ENCODE results near the gene PMM1. TPM values are rescaled to one million over a fixed set of nuclear protein-coding genes. Genes with fewer than 3 reads are reported as not detected.
"Not testable (repeated sequence)": the region's sequence is repeated elsewhere in the genome, so short reads cannot be mapped to it uniquely, and the experiment has no call there.

PMM1 gene
- total and polyA plus RNA-seq, 2 donors (not counting 3 experiments of a cell fraction or from before 2014, with no cell fraction given): 14.6 to 31.7 TPM

DNA sequence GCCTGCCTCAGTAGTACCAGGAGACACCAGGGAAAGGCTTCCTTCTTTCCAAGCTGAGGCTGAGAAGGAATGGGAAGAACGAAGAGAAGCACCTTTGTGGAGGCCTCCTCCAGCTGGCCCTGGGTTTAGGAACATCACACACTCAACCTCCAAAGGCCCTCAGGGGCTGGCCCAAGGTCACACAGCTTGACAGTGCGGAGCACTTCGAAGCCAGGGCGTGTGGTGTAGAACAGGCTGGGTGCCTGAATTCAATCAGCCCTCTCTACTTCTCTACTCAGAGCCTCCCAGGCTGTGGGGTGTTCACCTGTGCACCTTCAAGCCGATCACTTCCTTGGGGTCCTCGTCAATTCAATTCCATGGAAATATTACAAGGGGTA is 29.6 kb downstream of the PMM1 start:
- no peak overlapping the region for H2AFZ ChIP-seq (ENCODE audit: low read depth, low read length)

DNA sequence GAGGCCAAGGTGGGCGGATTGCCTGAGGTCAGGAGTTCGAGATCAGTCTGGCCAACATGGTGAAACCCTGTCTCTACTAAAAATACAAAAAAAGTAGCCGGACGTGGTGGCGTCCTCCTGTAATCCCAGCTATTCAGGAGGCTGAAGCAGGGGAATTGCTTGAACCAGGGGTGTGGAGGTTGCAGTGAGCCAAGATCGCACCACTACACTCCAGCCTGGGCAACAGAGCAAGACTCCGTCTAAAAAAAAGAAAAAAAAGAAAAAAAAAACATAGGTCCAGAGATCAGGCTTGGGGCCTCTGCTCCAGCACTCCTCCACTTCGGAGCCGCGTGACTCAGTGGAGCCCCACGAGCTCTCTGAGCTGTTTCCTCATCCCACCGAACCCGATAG is 31.4 kb downstream of the PMM1 start:
- CTCF ChIA-PET: interaction anchor here (1.4 to 3.7 kb wide), 3 partner anchors 14 to 32 kb away, joined by 6 to 18 read pairs (median 7); partner anchors contain the start of genes PMM1 and POLR3H
- POLR2A ChIA-PET; DNase-seq (ENCODE audit: low read depth, low spot score); H3K9ac ChIP-seq (replicated peaks; ENCODE audit: extremely low read depth, insufficient read depth, low read length); H3K4me2 ChIP-seq (ENCODE audit: insufficient read depth, low read length); intact Hi-C loops (cut with micrococcal nuclease); BruUV-seq (replicated peaks); FAIRE-seq; H3K4me1 ChIP-seq (ENCODE audit: control insufficient read depth, extremely low read depth, insufficient read depth, low read length); H3K79me2 ChIP-seq (ENCODE audit: control insufficient read depth, insufficient read depth, low read length); H3K27ac ChIP-seq (ENCODE audit: insufficient read depth, low read depth, low read length); H3K9me3 ChIP-seq (replicated peaks; ENCODE audit: control insufficient read depth, insufficient read depth, low read length); H3K27me3 ChIP-seq (ENCODE audit: control insufficient read depth in 2 of 2, insufficient read depth in 2 of 2, low read length in 2 of 2); H3K36me3 ChIP-seq (ENCODE audit: control insufficient read depth in 2 of 2, extremely low read depth in 1 of 2, insufficient read depth in 2 of 2, low read length in 2 of 2); H3K9me1 ChIP-seq (replicated peaks; ENCODE audit: control insufficient read depth, extremely low read depth, insufficient read depth, low read length); H4K20me1 ChIP-seq (replicated peaks; ENCODE audit: control insufficient read depth, extremely low read depth, insufficient read depth, low read length); dilution Hi-C loops (cut with MboI; ENCODE audit: extremely low pct_ligation_motif_present, low sequenced_read_pairs); H2AFZ ChIP-seq (ENCODE audit: low read depth, low read length); H3K4me3 ChIP-seq (replicated peaks in 1 of 3; ENCODE audit: insufficient read depth in 1 of 3, low read depth in 1 of 3, low read length in 3 of 3): not testable (repeated sequence)

More for the DNA sequence above, 29.6 kb downstream of the PMM1 start:
- Histone ChIP-seq H4K20me1 (replicated peaks; ENCODE audit: control insufficient read depth, extremely low read depth, insufficient read depth, low read length) (no peaks in the 10 kb centered on the region), H3K4me1 (ENCODE audit: control insufficient read depth, extremely low read depth, insufficient read depth, low read length) (peaks cover 6% of the 10 kb centered on the region), H3K27ac (ENCODE audit: insufficient read depth, low read depth, low read length) (no peak overlapping the region), H3K4me2 (ENCODE audit: insufficient read depth, low read length) (no peak overlapping the region), H3K4me3 (replicated peaks in 1 of 3; ENCODE audit: insufficient read depth in 1 of 3, low read depth in 1 of 3, low read length in 3 of 3) (no peak overlapping the region), H3K36me3 (ENCODE audit: control insufficient read depth in 2 of 2, extremely low read depth in 1 of 2, insufficient read depth in 2 of 2, low read length in 2 of 2) (no peaks in the 10 kb centered on the region), H3K27me3 (ENCODE audit: control insufficient read depth in 2 of 2, insufficient read depth in 2 of 2, low read length in 2 of 2) (peaks cover 0 to 8% of the 10 kb centered on the region in 2 experiments), H3K9ac (replicated peaks; ENCODE audit: extremely low read depth, insufficient read depth, low read length) (no peak overlapping the region), H3K79me2 (ENCODE audit: control insufficient read depth, insufficient read depth, low read length) (no peaks in the 10 kb centered on the region), H3K9me3 (replicated peaks; ENCODE audit: control insufficient read depth, insufficient read depth, low read length) (no peaks in the 10 kb centered on the region), H3K9me1 (replicated peaks; ENCODE audit: control insufficient read depth, extremely low read depth, insufficient read depth, low read length) (no peaks in the 10 kb centered on the region)
- intact Hi-C loops (cut with micrococcal nuclease): no loop called here
- TF ChIP-seq, protein P1, sequence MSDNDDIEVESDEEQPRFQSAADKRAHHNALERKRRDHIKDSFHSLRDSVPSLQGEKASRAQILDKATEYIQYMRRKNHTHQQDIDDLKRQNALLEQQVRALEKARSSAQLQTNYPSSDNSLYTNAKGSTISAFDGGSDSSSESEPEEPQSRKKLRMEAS (IDR thresholded peaks at IDR 0.05; ENCODE audit: insufficient read depth, insufficient read length): no peak
- TF ChIP-seq POLR2AphosphoS5 (IDR thresholded peaks at IDR 0.05; ENCODE audit: insufficient read depth, low read depth, low read length) (no peak), FOS (IDR thresholded peaks at IDR 0.05; ENCODE audit: borderline replicate concordance, insufficient read depth, low read length) (no peak), EZH2 (IDR thresholded peaks at IDR 0.05; ENCODE audit: borderline replicate concordance, low read depth, low read length, severe bottlenecking) (no peak), POLR2A (IDR thresholded peaks at IDR 0.05; ENCODE audit: low read depth, low read length) (no peak), JUN (IDR thresholded peaks at IDR 0.05; ENCODE audit: borderline replicate concordance, insufficient read depth, insufficient read length, low read depth) (no peak)
- CTCF ChIA-PET: interaction anchor here (1.2 kb wide), 1 partner anchor 17 kb away, joined by 4 read pairs; the partner anchor contains the start of gene POLR3H
- DNase-seq (ENCODE audit: low read depth, low spot score) (no peak), FAIRE-seq (no peak)
- BruUV-seq (replicated peaks): no TSS peak
- dilution Hi-C loops (cut with MboI; ENCODE audit: extremely low pct_ligation_motif_present, low sequenced_read_pairs): no loop called here
- POLR2A ChIA-PET: no interaction called here

All from endothelial cell of umbilical vein (primary cell).